ENCODE measurements around the gene PDZRN4. TPM values are rescaled to one million over a fixed set of nuclear protein-coding genes. Genes with fewer than 3 reads are reported as not detected.

The PDZRN4 gene
- total RNA-seq, 1 donor: not detected

GRCh38 chr12:41577995-41578394 lies 389.9 kb downstream of the PDZRN4 start:
- H3K27me3 ChIP-seq (ENCODE audit: insufficient read depth, low read length): no peaks in the 10 kb centered on the region
- H3K4me2 ChIP-seq (ENCODE audit: insufficient read depth, low read length): no peak overlapping the region
- DNase-seq (ENCODE audit: insufficient read length, low spot score, missing footprints): no peak
- no peaks in the 10 kb centered on the region for H3K9me3 ChIP-seq (ENCODE audit: low read depth, low read length)
- H3K27ac ChIP-seq (ENCODE audit: low read depth, low read length): no peak overlapping the region
- H3K4me1 ChIP-seq (ENCODE audit: insufficient read depth, low read length): no peaks in the 10 kb centered on the region
- no peak overlapping the region for H2AFZ ChIP-seq (ENCODE audit: low read length)
- no peak overlapping the region for H3K4me3 ChIP-seq (ENCODE audit: insufficient read depth, low read length)
- H3K79me2 ChIP-seq (ENCODE audit: insufficient read depth, low read length): no peaks in the 10 kb centered on the region
- no peak for TF ChIP-seq CTCF (IDR thresholded peaks at IDR 0.05; ENCODE audit: extremely low read depth, low read depth, low read length)
- H4K20me1 ChIP-seq (ENCODE audit: insufficient read depth, low read length): no peaks in the 10 kb centered on the region
- H3K36me3 ChIP-seq (ENCODE audit: insufficient read depth, low read length): no peaks in the 10 kb centered on the region

- DNase-seq (ENCODE audit: insufficient read length, low spot score, missing footprints): no peak
- H3K27me3 ChIP-seq (ENCODE audit: insufficient read depth, low read length): no peaks in the 10 kb centered on the region
- H3K27ac ChIP-seq (ENCODE audit: low read depth, low read length): no peak overlapping the region
- no peak for TF ChIP-seq CTCF (IDR thresholded peaks at IDR 0.05; ENCODE audit: extremely low read depth, low read depth, low read length)
- H3K4me2 ChIP-seq (ENCODE audit: insufficient read depth, low read length): no peak overlapping the region
- H3K4me3 ChIP-seq (ENCODE audit: insufficient read depth, low read length): no peak overlapping the region
- H3K36me3 ChIP-seq (ENCODE audit: insufficient read depth, low read length): no peaks in the 10 kb centered on the region
- no peaks in the 10 kb centered on the region for H4K20me1 ChIP-seq (ENCODE audit: insufficient read depth, low read length)
- H3K9me3 ChIP-seq (ENCODE audit: low read depth, low read length): no peaks in the 10 kb centered on the region
- H3K4me1 ChIP-seq (ENCODE audit: insufficient read depth, low read length): no peaks in the 10 kb centered on the region
- no peak overlapping the region for H2AFZ ChIP-seq (ENCODE audit: low read length)
- no peaks in the 10 kb centered on the region for H3K79me2 ChIP-seq (ENCODE audit: insufficient read depth, low read length)
Measured at GRCh38 chr12:41585784-41586183, 397.7 kb downstream of the PDZRN4 start.

- Histone ChIP-seq H2AFZ (ENCODE audit: low read length) (no peak overlapping the region), H3K27me3 (ENCODE audit: insufficient read depth, low read length) (no peaks in the 10 kb centered on the region)
- no peak for TF ChIP-seq CTCF (IDR thresholded peaks at IDR 0.05; ENCODE audit: extremely low read depth, low read depth, low read length)
Measured at GRCh38 chr12:41587574-41587973, 399.5 kb downstream of the PDZRN4 start.

DNA sequence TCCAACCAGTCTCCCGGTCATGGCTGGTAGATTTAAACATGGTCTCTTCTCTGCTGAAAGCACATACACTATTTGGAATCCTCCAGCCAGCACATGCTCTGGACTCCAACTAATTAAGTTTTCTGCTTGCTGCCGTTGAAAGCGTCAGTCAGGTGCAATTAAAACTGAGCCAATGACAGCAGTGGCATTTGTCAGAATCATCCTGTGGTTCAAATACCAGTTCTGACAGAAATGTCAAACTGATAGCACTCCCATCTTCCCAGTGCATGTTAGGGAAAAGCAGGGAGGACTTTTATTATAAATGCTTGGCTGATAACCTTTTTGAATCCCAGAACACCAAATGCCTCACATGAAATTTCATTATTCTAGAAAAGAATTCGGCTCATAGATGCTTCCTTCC lies 401.8 kb downstream of the PDZRN4 start:
- H3K27me3 ChIP-seq (ENCODE audit: insufficient read depth, low read length): no peaks in the 10 kb centered on the region
- H4K20me1 ChIP-seq (ENCODE audit: insufficient read depth, low read length): no peaks in the 10 kb centered on the region
- no peak for TF ChIP-seq CTCF (IDR thresholded peaks at IDR 0.05; ENCODE audit: extremely low read depth, low read depth, low read length)
- no peaks in the 10 kb centered on the region for H3K36me3 ChIP-seq (ENCODE audit: insufficient read depth, low read length)
- no peak for DNase-seq (ENCODE audit: insufficient read length, low spot score, missing footprints)
- H3K27ac ChIP-seq (ENCODE audit: low read depth, low read length): no peak overlapping the region
- H3K4me2 ChIP-seq (ENCODE audit: insufficient read depth, low read length): no peak overlapping the region
- H3K79me2 ChIP-seq (ENCODE audit: insufficient read depth, low read length): no peaks in the 10 kb centered on the region
- H3K4me1 ChIP-seq (ENCODE audit: insufficient read depth, low read length): no peaks in the 10 kb centered on the region
- H3K9me3 ChIP-seq (ENCODE audit: low read depth, low read length): no peaks in the 10 kb centered on the region
- no peak overlapping the region for H2AFZ ChIP-seq (ENCODE audit: low read length)
- no peak overlapping the region for H3K4me3 ChIP-seq (ENCODE audit: insufficient read depth, low read length)

More at GRCh38 chr12:41587574-41587973, 399.5 kb downstream of the PDZRN4 start:
- no peak overlapping the region for H3K4me3 ChIP-seq (ENCODE audit: insufficient read depth, low read length)
- H3K79me2 ChIP-seq (ENCODE audit: insufficient read depth, low read length): no peaks in the 10 kb centered on the region
- H3K4me2 ChIP-seq (ENCODE audit: insufficient read depth, low read length): no peak overlapping the region
- no peaks in the 10 kb centered on the region for H3K9me3 ChIP-seq (ENCODE audit: low read depth, low read length)
- DNase-seq (ENCODE audit: insufficient read length, low spot score, missing footprints): no peak
- no peaks in the 10 kb centered on the region for H3K36me3 ChIP-seq (ENCODE audit: insufficient read depth, low read length)
- no peaks in the 10 kb centered on the region for H4K20me1 ChIP-seq (ENCODE audit: insufficient read depth, low read length)
- H3K27ac ChIP-seq (ENCODE audit: low read depth, low read length): no peak overlapping the region
- H3K4me1 ChIP-seq (ENCODE audit: insufficient read depth, low read length): no peaks in the 10 kb centered on the region
